Measurements from ENCODE around the gene OR6K6. TPM values are rescaled to one million over a fixed set of nuclear protein-coding genes. Genes with fewer than 3 reads are reported as not detected.

The OR6K6 gene
- total RNA-seq, 4 donors from 2014 or later: not detected

DNA sequence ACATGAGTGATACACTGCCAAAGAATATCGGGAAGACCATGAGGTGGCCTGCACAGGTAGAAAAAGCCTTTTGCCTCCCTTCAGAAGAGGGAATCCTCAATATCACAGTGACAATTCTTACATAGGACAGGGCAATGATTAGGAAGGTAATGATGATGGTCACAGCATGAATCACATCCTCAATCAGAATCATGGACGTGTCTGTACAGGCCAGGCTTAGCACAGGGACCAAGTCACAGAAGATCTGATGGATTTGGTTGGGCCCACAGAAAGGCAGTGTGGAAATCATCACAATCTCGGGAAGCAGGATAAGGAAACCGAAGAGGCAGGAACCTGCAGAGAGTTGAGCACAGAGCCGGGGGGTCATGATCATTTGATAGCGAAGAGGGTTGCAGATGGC, 37.2 kb upstream of the OR6K6 start:
- 73 to 84% methylated on average over 6 of the region's 6 CpGs for WGBS, 2 donors
- no peak for TF ChIP-seq POLR2A (IDR thresholded peaks at IDR 0.05)
- TF ChIP-seq, protein P1, sequence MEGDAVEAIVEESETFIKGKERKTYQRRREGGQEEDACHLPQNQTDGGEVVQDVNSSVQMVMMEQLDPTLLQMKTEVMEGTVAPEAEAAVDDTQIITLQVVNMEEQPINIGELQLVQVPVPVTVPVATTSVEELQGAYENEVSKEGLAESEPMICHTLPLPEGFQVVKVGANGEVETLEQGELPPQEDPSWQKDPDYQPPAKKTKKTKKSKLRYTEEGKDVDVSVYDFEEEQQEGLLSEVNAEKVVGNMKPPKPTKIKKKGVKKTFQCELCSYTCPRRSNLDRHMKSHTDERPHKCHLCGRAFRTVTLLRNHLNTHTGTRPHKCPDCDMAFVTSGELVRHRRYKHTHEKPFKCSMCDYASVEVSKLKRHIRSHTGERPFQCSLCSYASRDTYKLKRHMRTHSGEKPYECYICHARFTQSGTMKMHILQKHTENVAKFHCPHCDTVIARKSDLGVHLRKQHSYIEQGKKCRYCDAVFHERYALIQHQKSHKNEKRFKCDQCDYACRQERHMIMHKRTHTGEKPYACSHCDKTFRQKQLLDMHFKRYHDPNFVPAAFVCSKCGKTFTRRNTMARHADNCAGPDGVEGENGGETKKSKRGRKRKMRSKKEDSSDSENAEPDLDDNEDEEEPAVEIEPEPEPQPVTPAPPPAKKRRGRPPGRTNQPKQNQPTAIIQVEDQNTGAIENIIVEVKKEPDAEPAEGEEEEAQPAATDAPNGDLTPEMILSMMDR (IDR thresholded peaks at IDR 0.05): no peak
- Histone ChIP-seq H3K4me1 (no peaks in the 10 kb centered on the region), H3K9me3 (no peaks in the 10 kb centered on the region), H3K36me3 (no peaks in the 10 kb centered on the region), H3K27me3 (no peaks in the 10 kb centered on the region), H3K27ac (no peak overlapping the region), H3K4me3 (no peak overlapping the region)
- no peak for DNase-seq
- intact Hi-C loops (cut with DNase I): no loop called here

DNA sequence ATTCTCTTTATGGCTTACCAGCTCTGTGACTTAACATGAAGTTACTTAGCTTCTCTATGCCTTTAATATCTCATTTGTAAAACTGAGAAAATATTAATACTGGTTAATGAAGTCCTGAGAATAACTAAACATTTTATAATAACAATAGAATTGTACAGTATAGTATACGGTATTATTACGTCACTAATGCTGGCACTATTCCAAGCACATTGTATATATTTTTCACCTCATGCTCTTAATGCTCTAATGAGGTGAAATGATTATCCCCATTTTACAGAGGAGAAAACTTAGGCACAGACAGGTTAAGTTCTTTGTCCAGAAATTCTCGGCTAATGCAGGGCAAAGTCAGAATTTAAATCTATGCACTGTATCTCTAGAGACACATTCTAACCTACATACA, 34.9 kb upstream of the OR6K6 start:
- DNase-seq: no peak
- 45 to 47% methylated on average over 3 of the region's 3 CpGs for WGBS, 2 donors
- peaks cover 0 to 6% (median 0%) of the 10 kb centered on the region in 4 donors for H3K27me3 ChIP-seq
- H3K9me3 ChIP-seq: no peaks in the 10 kb centered on the region
- intact Hi-C loops (cut with DNase I): no loop called here
- H3K27ac ChIP-seq: no peak overlapping the region
- no peak overlapping the region for H3K4me3 ChIP-seq
- TF ChIP-seq, protein P1 (IDR thresholded peaks at IDR 0.05): no peak
- no peak for TF ChIP-seq POLR2A (IDR thresholded peaks at IDR 0.05)
- no peaks in the 10 kb centered on the region for H3K36me3 ChIP-seq
- H3K4me1 ChIP-seq: no peaks in the 10 kb centered on the region

DNA sequence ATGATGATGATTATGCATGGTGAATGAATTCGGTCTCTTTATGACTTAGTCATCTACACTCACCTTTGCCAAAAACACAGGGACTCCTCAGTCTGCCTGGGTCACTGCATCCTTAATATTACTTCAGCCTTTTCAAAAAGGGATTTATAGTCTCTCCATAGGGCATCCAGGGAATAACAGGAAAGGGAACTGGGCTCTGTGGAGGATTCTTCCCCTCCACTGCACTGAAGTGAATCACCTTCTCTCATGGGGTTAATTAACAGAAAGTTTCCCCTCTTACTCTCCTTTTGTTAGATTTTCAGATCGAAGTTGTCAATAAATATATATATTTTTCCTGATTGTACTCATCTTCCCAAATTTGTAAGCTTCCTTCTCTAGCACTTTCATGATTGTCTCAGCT, 33.9 kb upstream of the OR6K6 start, which contains the start of gene OR6K3:
OR6K3 (minus strand) TSS at position 101 of the 400 bp plus-strand sequence. CDS start 2,605 bp downstream, outside the sequence.
- Histone ChIP-seq H3K4me1 (no peaks in the 10 kb centered on the region), H3K27me3 (peaks cover 0 to 6% (median 0%) of the 10 kb centered on the region in 4 donors), H3K9me3 (no peaks in the 10 kb centered on the region), H3K36me3 (no peaks in the 10 kb centered on the region), H3K27ac (no peak within 1 kb of the TSS), H3K4me3 (no peak within 1 kb of the TSS)
- intact Hi-C loops (cut with DNase I): no loop called here
- DNase-seq: no peak
- no peak for TF ChIP-seq POLR2A (IDR thresholded peaks at IDR 0.05)
- TF ChIP-seq, protein P1 (IDR thresholded peaks at IDR 0.05): no peak
- 51 to 68% methylated on average over 2 of the region's 2 CpGs for WGBS, 2 donors

DNA sequence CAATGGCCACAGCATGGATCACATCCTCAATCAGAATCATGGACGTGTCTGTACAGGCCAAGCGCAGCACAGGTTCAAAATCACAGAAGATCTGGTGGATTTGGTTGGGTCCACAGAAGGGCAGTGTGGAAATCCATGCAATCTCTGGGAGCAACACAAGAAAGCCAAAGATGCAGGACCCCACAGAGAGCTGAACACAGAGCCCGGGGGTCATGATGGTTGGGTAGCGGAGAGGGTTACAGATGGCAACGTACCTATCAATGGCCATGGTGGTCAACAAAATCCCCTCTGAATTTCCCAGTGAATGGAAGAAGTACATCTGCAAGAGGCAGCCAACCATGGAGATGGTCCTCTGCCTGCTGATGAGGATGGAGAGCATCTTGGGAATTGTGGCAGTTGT, 30.1 kb upstream of the OR6K6 start:
- intact Hi-C loops (cut with DNase I): no loop called here
- no peak for DNase-seq

DNA sequence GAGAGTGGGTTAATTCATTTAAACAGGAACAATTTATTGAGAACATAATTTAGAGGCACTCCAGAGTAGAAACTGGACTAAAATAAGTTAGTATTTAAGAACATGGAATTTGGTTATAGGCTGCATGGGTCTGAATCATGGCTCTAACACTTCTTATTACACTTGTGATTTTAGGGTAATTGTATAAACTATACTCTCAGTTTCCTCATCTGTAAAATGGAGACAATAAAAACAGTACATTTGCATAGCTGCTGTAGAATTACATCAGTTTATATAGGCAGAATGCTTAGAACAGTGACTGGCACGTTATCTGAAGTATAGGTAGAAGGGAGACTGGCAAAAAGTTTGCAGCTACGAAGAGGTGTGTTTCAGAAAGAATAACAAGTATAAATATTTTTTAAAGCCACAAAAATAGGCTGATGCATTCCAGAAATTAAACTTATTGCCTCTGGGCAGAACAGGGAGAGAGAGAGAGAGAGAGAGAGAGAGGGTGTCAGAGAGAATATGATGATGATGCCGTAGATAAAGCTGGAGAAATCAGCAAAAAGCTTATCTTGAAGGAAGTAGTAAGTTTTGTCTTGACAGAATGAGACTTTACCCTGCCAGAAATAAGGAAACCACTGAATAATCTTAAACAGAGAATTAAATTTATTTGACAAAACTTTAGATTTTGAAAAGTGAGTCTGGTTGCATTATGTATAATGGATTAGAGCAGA, 25.9 kb upstream of the OR6K6 start:
- intact Hi-C loops (cut with DNase I): no loop called here
- no peaks in the 10 kb centered on the region for H3K4me1 ChIP-seq
- 53 to 58% methylated on average over 3 of the region's 3 CpGs for WGBS, 2 donors
- no peak for DNase-seq
- H3K4me3 ChIP-seq: no peak overlapping the region
- no peaks in the 10 kb centered on the region for H3K9me3 ChIP-seq
- no peak overlapping the region for H3K27ac ChIP-seq
- no peak for TF ChIP-seq POLR2A (IDR thresholded peaks at IDR 0.05)
- TF ChIP-seq, protein P1 (IDR thresholded peaks at IDR 0.05): no peak
- peaks cover 0 to 6% (median 0%) of the 10 kb centered on the region in 4 donors for H3K27me3 ChIP-seq
- H3K36me3 ChIP-seq: no peaks in the 10 kb centered on the region

More for the DNA sequence above, 30.1 kb upstream of the OR6K6 start:
- Histone ChIP-seq H3K27me3 (peaks cover 0 to 6% (median 0%) of the 10 kb centered on the region in 4 donors), H3K9me3 (no peaks in the 10 kb centered on the region), H3K36me3 (no peaks in the 10 kb centered on the region), H3K27ac (no peak overlapping the region), H3K4me3 (no peak overlapping the region), H3K4me1 (no peaks in the 10 kb centered on the region)
- TF ChIP-seq, protein P1 (IDR thresholded peaks at IDR 0.05): no peak
- TF ChIP-seq POLR2A (IDR thresholded peaks at IDR 0.05): no peak
- 86 to 91% methylated on average over 5 of the region's 5 CpGs for WGBS, 2 donors
